Left ventricle myocardium inferior (tissue), 1 donor: ENCODE data around the gene SULF2. TPM values are rescaled to one million over a fixed set of nuclear protein-coding genes. Genes with fewer than 3 reads are reported as not detected.

Experiments used
- DNase-seq: peaks from one replicate; pipeline ENCODE4 v3.0.0-alpha.2; 2020
- H3K27ac ChIP-seq: fragments of 200-600 bp; replicated peaks from 2 replicates; pipeline ENCODE4 v1.8.0; 2021
- H3K27me3 ChIP-seq: fragments of 200-600 bp; 2 replicates; pipeline ENCODE4 v1.8.0; 2021; ENCODE audit warnings: low read depth
- H3K36me3 ChIP-seq: fragments of 200-600 bp; 2 replicates; pipeline ENCODE4 v1.8.0; 2021
- H3K4me1 ChIP-seq: fragments of 200-600 bp; 2 replicates; pipeline ENCODE4 v1.8.0; 2021
- H3K4me3 ChIP-seq: fragments of 200-600 bp; 2 replicates; pipeline ENCODE4 v1.8.0; 2021; ENCODE audit warnings: mild to moderate bottlenecking, moderate library complexity
- H3K9me3 ChIP-seq: fragments of 200-600 bp; replicated peaks from 2 replicates; pipeline ENCODE4 v1.8.0; 2021
- CTCF ChIP-seq: fragments of 200-600 bp; IDR thresholded peaks from 2 replicates; pipeline ENCODE4 v1.8.0; 2021; ENCODE audit warnings: antibody characterized with exemption, mild to moderate bottlenecking, borderline replicate concordance
- intact Hi-C: fragments of 100-400 bp; cut with micrococcal nuclease; formaldehyde crosslinking; loops from one replicate; pipeline ENCODE4 v1.11.0; 2022
- total RNA-seq: library from RNA; stranded (reverse); fragmentation: NEBNext Ultra II Directional; extraction: Animal tissue kit (Norgen Biotek cat#: 25700); gene quantifications from one replicate; pipeline ENCODE4 v1.2.1, GENCODE V29; 2021
- donor health status: DM: no; HTN: yes; CAD: no; lungs with severe emphysema.

SULF2 gene
- total RNA-seq, 1 donor from 2014 or later, result 40.7 TPM

- Histone ChIP-seq H3K27ac (peak overlapping the region; percentile 63), H3K27me3 (peaks cover 5% of the 10 kb centered on the region), H3K9me3 (no peaks in the 10 kb centered on the region), H3K4me1 (peaks cover 45% of the 10 kb centered on the region), H3K4me3 (no peak overlapping the region), H3K36me3 (no peaks in the 10 kb centered on the region)
- no peak for DNase-seq
- intact Hi-C loops, result no loop called here
- TF ChIP-seq CTCF, result no peak
These were observed 81.5 kb downstream of the SULF2 start for GRCh38 chr20:47703748-47704147.

- no peaks in the 10 kb centered on the region for H3K9me3 ChIP-seq
- no peak for DNase-seq
- H3K27ac ChIP-seq, result no peak overlapping the region
- H3K4me1 ChIP-seq, result peaks cover 25% of the 10 kb centered on the region
- H3K36me3 ChIP-seq, result no peaks in the 10 kb centered on the region
- no peaks in the 10 kb centered on the region for H3K27me3 ChIP-seq
- intact Hi-C loops, result no loop called here
- H3K4me3 ChIP-seq, result no peak overlapping the region
- TF ChIP-seq CTCF, result no peak
These were observed 83.7 kb downstream of the SULF2 start for GRCh38 chr20:47701612-47702011.

- Histone ChIP-seq H3K36me3 (no peaks in the 10 kb centered on the region), H3K9me3 (no peaks in the 10 kb centered on the region), H3K27ac (no peak overlapping the region), H3K4me3 (no peak overlapping the region), H3K4me1 (peaks cover 12% of the 10 kb centered on the region), H3K27me3 (no peaks in the 10 kb centered on the region)
- no peak for DNase-seq
- intact Hi-C loops, result no loop called here
- no peak for TF ChIP-seq CTCF
These were observed 85.0 kb downstream of the SULF2 start for GRCh38 chr20:47700327-47700726.

- DNase-seq, result no peak
- no peaks in the 10 kb centered on the region for H3K36me3 ChIP-seq
- H3K9me3 ChIP-seq, result no peaks in the 10 kb centered on the region
- H3K27me3 ChIP-seq, result no peaks in the 10 kb centered on the region
- no peak for TF ChIP-seq CTCF
- no peak overlapping the region for H3K4me3 ChIP-seq
- H3K4me1 ChIP-seq, result peaks cover 9% of the 10 kb centered on the region
- intact Hi-C loops, result no loop called here
- H3K27ac ChIP-seq, result no peak overlapping the region
These were observed 85.5 kb downstream of the SULF2 start for GRCh38 chr20:47699818-47700217.

GRCh38 chr20:47698142-47698541, 87.1 kb downstream of the SULF2 start:
- no peak for DNase-seq
- H3K27ac ChIP-seq, result no peak overlapping the region
- intact Hi-C loops, result no loop called here
- H3K9me3 ChIP-seq, result peaks cover 9% of the 10 kb centered on the region
- no peaks in the 10 kb centered on the region for H3K4me1 ChIP-seq
- H3K4me3 ChIP-seq, result no peak overlapping the region
- no peak for TF ChIP-seq CTCF
- no peaks in the 10 kb centered on the region for H3K36me3 ChIP-seq
- H3K27me3 ChIP-seq, result no peaks in the 10 kb centered on the region

GRCh38 chr20:47696856-47697255, 88.4 kb downstream of the SULF2 start:
- TF ChIP-seq CTCF, result no peak
- H3K27ac ChIP-seq, result no peak overlapping the region
- H3K4me3 ChIP-seq, result no peak overlapping the region
- H3K4me1 ChIP-seq, result no peaks in the 10 kb centered on the region
- DNase-seq, result no peak
- intact Hi-C loops, result no loop called here
- H3K27me3 ChIP-seq, result no peaks in the 10 kb centered on the region
- peaks cover 10% of the 10 kb centered on the region for H3K36me3 ChIP-seq
- H3K9me3 ChIP-seq, result peaks cover 22% of the 10 kb centered on the region
